Endothelial cell of coronary artery (primary cell): ENCODE measurements around the gene PKP1. TPM values are rescaled to one million over a fixed set of nuclear protein-coding genes. Genes with fewer than 3 reads are reported as not detected.

ENCODE experiments used
- total RNA-seq: library from RNA; depleted of rRNA; stranded (reverse); fragments of >200 nt; gene quantifications from 2 replicates; pipeline ENCODE4 v1.2.3, GENCODE V29; 2014

PKP1 gene, protein sequence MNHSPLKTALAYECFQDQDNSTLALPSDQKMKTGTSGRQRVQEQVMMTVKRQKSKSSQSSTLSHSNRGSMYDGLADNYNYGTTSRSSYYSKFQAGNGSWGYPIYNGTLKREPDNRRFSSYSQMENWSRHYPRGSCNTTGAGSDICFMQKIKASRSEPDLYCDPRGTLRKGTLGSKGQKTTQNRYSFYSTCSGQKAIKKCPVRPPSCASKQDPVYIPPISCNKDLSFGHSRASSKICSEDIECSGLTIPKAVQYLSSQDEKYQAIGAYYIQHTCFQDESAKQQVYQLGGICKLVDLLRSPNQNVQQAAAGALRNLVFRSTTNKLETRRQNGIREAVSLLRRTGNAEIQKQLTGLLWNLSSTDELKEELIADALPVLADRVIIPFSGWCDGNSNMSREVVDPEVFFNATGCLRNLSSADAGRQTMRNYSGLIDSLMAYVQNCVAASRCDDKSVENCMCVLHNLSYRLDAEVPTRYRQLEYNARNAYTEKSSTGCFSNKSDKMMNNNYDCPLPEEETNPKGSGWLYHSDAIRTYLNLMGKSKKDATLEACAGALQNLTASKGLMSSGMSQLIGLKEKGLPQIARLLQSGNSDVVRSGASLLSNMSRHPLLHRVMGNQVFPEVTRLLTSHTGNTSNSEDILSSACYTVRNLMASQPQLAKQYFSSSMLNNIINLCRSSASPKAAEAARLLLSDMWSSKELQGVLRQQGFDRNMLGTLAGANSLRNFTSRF
- 0.19 TPM in 1 of 2 replicates, not detected in the other for total RNA-seq

DNA sequence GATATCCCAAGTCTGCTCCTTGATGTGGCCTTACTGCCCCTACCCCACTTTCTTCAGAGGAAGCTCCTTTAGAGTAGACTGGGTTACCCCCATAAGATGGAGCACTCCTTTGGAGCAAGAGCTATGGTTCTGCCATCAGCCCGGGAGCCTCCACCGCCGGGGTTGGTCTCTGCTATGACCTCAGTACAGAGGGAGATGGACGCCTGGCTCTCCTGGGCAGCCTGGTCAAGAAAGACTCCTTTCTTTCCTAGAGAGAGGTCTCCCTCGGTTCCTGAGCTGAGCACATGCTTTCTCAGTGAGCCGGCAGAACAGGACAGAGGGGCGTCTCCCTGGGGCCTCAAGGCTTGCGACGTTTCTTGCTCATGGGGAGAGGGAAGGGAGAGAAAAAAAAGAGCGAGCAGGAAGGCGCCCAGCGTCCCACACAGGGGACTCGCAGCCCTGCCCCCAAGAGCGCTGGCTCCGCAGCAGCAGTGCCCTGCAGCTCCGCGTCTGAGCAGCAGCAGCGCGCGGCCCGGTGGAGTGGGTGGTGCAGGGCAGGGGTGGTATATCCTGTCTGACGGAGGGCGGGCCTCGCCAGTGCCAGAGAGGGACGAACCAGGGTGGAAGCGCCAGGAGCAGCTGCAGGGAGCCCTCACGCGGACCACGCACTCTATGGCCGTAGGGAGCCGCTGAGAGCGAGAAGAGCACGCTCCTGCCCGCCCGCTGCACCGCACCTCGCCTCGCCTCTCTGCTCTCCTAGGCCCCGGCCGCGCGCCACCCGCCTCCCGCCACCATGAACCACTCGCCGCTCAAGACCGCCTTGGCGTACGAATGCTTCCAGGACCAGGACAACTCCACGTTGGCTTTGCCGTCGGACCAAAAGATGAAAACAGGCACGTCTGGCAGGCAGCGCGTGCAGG lies at the start of gene PKP1:
Gene PKP1, plus strand, starts transcription at position 576 of the 899 bp plus-strand sequence. Its CDS starts 197 bp downstream, at position 773.

DNA sequence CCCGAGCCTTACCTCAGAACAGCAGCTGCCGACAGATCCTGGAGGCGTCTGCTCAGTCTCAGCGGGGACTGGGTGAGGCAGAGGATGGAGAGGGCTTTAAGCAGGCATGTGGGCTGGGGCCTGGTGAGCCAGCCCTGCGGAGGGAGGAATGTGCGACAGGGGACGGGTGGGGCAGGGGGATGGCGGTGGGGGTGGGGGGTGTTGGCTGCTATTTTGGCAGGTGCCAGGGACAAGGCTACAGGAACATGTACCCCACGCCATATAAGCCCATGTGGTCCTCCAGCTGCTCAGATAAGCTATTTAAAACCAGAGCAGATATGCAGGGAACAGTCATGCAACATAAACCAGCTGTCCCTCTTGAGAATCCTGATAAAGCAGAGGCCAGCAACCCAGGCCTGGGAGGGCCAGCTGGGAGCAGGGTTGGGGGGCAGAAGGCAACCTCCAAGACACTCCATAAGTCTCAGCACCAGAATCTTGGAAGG lies 94.3 kb downstream of the PKP1 start, which contains the start of gene TNNT2:
Gene TNNT2, minus strand, starts transcription at position 70 of the 482 bp plus-strand sequence. CDS start 4,426 bp downstream, outside the sequence.

Other genes with a start within 250 kb of the PKP1 start
- gene CACNA1S, start 171.1 kb upstream of the PKP1 start, total RNA-seq: not detected in 2 replicates
- not detected in 2 replicates for gene ASCL5, start 156.3 kb upstream of the PKP1 start, total RNA-seq
- 59.1 and 73.8 TPM in 2 replicates for gene TMEM9, start 129.0 kb upstream of the PKP1 start, total RNA-seq
- gene IGFN1, start 92.7 kb upstream of the PKP1 start, total RNA-seq: not detected in 2 replicates
- not detected in 2 replicates for gene TNNT2, start 94.2 kb downstream of the PKP1 start, total RNA-seq
- gene LAD1, start 115.8 kb downstream of the PKP1 start, total RNA-seq: not detected in 2 replicates
- not detected in 2 replicates for gene TNNI1, start 138.2 kb downstream of the PKP1 start, total RNA-seq
- 50.0 and 55.7 TPM in 2 replicates for gene PHLDA3, start 185.7 kb downstream of the PKP1 start, total RNA-seq
- 990 and 1,113 TPM in 2 replicates for gene CSRP1, start 223.6 kb downstream of the PKP1 start, total RNA-seq